IMR-90 (cell line): ENCODE results near the gene CLEC14A.

Source experiments
- MXI1 ChIP-seq: IDR thresholded peaks from 2 replicates; pipeline ENCODE4 v1.6.1; 2012; ENCODE audit warnings: low read depth, mild to moderate bottlenecking, low read length, moderate library complexity, borderline replicate concordance
- POLR2A ChIP-seq: IDR thresholded peaks from 2 replicates; pipeline ENCODE4 v1.6.1; 2012; ENCODE audit warnings: mild to moderate bottlenecking, low read depth, low read length
- RAD21 ChIP-seq: IDR thresholded peaks from 2 replicates; pipeline ENCODE4 v1.6.1; 2012; ENCODE audit warnings: low read length, improper control_type of control experiment
- RCOR1 ChIP-seq: IDR thresholded peaks from 2 replicates; pipeline ENCODE4 v1.6.1; 2012; ENCODE audit warnings: mild to moderate bottlenecking, low read length, improper control_type of control experiment; ENCODE audit not compliant: insufficient replicate concordance
- RFX5 ChIP-seq: IDR thresholded peaks from 2 replicates; pipeline ENCODE4 v1.8.0; 2012; ENCODE audit warnings: low read depth, mild to moderate bottlenecking, low read length, moderate library complexity
- SMC3 ChIP-seq: fragments of 150-350 bp; IDR thresholded peaks from 2 replicates; pipeline ENCODE4 v1.6.1; 2016; ENCODE audit warnings: low read depth, mild to moderate bottlenecking, antibody characterized with exemption, low read length, moderate library complexity
- TF ChIP-seq, protein P1 (sequence below): conservative IDR thresholded peaks from 2 replicates; pipeline ENCODE4 v1.5.1; 2012; ENCODE audit warnings: mild to moderate bottlenecking, low read depth, low read length, improper control_type of control experiment
- TF ChIP-seq, protein P2 (sequence below): fragments of 150-350 bp; IDR thresholded peaks from 2 replicates; pipeline ENCODE4 v1.6.1; 2016; ENCODE audit warnings: low read depth, mild to moderate bottlenecking, low read length, moderate library complexity, borderline replicate concordance

DNA sequence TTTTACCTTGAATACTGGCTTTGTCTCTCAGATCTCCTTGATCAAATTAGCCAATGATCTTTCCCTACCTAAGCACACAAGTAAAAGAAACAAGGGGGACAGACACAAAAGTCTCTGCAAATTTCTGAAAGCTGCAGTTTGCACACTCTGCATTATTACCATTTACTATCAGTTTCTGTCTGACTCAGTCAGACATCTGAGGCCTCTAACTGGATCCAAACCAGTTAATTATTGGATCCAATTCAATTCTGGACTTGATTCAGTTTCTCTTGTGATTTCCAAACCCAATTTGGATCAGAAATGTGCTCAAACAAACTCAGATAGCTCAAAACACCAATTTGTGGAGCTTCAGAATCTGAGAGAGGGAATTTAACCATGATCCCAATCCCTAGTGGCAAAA lies 31.6 kb downstream of the CLEC14A start:
- no peak for TF ChIP-seq POLR2A
- no peak for TF ChIP-seq RAD21
- TF ChIP-seq, protein P1, sequence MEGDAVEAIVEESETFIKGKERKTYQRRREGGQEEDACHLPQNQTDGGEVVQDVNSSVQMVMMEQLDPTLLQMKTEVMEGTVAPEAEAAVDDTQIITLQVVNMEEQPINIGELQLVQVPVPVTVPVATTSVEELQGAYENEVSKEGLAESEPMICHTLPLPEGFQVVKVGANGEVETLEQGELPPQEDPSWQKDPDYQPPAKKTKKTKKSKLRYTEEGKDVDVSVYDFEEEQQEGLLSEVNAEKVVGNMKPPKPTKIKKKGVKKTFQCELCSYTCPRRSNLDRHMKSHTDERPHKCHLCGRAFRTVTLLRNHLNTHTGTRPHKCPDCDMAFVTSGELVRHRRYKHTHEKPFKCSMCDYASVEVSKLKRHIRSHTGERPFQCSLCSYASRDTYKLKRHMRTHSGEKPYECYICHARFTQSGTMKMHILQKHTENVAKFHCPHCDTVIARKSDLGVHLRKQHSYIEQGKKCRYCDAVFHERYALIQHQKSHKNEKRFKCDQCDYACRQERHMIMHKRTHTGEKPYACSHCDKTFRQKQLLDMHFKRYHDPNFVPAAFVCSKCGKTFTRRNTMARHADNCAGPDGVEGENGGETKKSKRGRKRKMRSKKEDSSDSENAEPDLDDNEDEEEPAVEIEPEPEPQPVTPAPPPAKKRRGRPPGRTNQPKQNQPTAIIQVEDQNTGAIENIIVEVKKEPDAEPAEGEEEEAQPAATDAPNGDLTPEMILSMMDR = no peak
- no peak for TF ChIP-seq RFX5
- TF ChIP-seq MXI1 = no peak
- TF ChIP-seq RCOR1 = no peak
- TF ChIP-seq, protein P2, sequence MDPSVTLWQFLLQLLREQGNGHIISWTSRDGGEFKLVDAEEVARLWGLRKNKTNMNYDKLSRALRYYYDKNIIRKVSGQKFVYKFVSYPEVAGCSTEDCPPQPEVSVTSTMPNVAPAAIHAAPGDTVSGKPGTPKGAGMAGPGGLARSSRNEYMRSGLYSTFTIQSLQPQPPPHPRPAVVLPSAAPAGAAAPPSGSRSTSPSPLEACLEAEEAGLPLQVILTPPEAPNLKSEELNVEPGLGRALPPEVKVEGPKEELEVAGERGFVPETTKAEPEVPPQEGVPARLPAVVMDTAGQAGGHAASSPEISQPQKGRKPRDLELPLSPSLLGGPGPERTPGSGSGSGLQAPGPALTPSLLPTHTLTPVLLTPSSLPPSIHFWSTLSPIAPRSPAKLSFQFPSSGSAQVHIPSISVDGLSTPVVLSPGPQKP = no peak
- no peak for TF ChIP-seq SMC3
